ENCODE measurements around the gene GPR3.

DNA sequence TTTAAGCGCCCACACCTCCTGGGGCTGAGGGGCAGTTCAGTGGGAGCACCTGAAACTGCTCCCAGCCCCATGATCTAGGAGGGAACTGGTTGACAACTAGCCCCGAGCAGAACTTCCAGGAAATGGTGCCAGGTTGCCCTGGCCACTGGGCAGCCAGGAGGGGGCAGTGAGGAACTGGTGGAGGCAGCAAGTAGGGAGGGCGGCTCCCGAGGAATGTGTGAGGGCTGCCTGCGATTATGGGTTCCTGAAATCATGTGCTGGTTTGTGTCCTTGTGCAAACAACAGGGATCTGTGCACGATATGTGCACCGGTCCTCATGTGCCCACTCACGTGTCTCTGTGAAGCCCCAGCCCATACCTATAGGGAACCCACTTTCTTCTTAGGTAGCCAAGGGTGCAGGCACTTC is 9.9 kb downstream of the GPR3 start:
- TF ChIP-seq POLR2A (IDR thresholded peaks at IDR 0.05; ENCODE audit: low read depth), result no peak
- TF ChIP-seq, protein P1, sequence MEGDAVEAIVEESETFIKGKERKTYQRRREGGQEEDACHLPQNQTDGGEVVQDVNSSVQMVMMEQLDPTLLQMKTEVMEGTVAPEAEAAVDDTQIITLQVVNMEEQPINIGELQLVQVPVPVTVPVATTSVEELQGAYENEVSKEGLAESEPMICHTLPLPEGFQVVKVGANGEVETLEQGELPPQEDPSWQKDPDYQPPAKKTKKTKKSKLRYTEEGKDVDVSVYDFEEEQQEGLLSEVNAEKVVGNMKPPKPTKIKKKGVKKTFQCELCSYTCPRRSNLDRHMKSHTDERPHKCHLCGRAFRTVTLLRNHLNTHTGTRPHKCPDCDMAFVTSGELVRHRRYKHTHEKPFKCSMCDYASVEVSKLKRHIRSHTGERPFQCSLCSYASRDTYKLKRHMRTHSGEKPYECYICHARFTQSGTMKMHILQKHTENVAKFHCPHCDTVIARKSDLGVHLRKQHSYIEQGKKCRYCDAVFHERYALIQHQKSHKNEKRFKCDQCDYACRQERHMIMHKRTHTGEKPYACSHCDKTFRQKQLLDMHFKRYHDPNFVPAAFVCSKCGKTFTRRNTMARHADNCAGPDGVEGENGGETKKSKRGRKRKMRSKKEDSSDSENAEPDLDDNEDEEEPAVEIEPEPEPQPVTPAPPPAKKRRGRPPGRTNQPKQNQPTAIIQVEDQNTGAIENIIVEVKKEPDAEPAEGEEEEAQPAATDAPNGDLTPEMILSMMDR (IDR thresholded peaks at IDR 0.05), result peak; percentile 71 to 82 (median 73)

Measured in esophagus muscularis mucosa (tissue), 3 donors.